K562 (cell line): ENCODE measurements around the gene ACKR3. TPM values are rescaled to one million over a fixed set of nuclear protein-coding genes. Genes with fewer than 3 reads are reported as not detected.

Experiments
- ATAC-seq: fragments of 200-7000 bp; cut with Tn5 transposase; 3 replicates; pipeline ENCODE4 v1.9.1; 2020; ENCODE audit warnings: moderate library complexity
- BruUV-seq: library from RNA; stranded (reverse); fragments of 400-500 nt; replicated peaks from 2 replicates; lab custom pipeline; 2021; lab: Mats Ljungman, UMichigan
- CTCF ChIA-PET: fragments of 300-600 bp; formaldehyde crosslinking; extraction: SDS; loops from one replicate; lab custom pipeline; 2021; ENCODE audit warnings: low intra/inter-chr PET ratio; lab: Yijun Ruan, JAX
- POLR2A ChIA-PET: fragments of 300-600, 350-650 bp; sonication (Branson Sonifier 250); formaldehyde crosslinking; extraction: SDS; loops from one replicate; lab custom pipeline; 2021; ENCODE audit warnings: antibody characterized with exemption, inconsistent platforms; lab: Yijun Ruan, JAX
- DNase-seq, 4 experiments: peaks; one replicate each; pipeline versions ENCODE4 v3.0.0 to v3.0.0-alpha.2; 2011 to 2018; ENCODE audit warnings: low spot score in 3 of 4, mixed read lengths in 3 of 4; ENCODE audit errors: extremely low read depth in 1 of 4
- FAIRE-seq: peaks from 2 replicates; lab custom pipeline; 2011; peaks lifted over from hg19 to GRCh38; lab: Jason Lieb, UNC
- H2AFZ ChIP-seq: 2 replicates; pipeline ENCODE4 v1.6.0; 2011; ENCODE audit warnings: low read depth, low read length, control low read depth, inconsistent platforms
- H3K27ac ChIP-seq: fragments of 200-600 bp; 3 replicates; pipeline ENCODE4 v1.8.0; 2011; ENCODE audit warnings: low read depth, mild to moderate bottlenecking, control low read depth, inconsistent platforms, low read length, moderate library complexity, mixed read lengths; ENCODE audit errors: extremely low read depth
- H3K27me3 ChIP-seq, 2 experiments: fragments of 300-600 bp in 1 of 2; 2 replicates in 1 of 2; 3 replicates in 1 of 2; pipeline versions ENCODE4 v1.6.0 to v1.8.0; 2011; ENCODE audit warnings: inconsistent platforms in 2 of 2, low read length in 2 of 2, mild to moderate bottlenecking in 1 of 2, mixed read lengths in 1 of 2, moderate library complexity in 1 of 2; ENCODE audit not compliant: control insufficient read depth in 2 of 2, insufficient read depth in 2 of 2
- H3K36me3 ChIP-seq: fragments of 300-600 bp; 3 replicates; pipeline ENCODE4 v1.8.0; 2011; ENCODE audit warnings: mild to moderate bottlenecking, low read length, inconsistent platforms; ENCODE audit not compliant: control insufficient read depth, insufficient read depth
- H3K4me1 ChIP-seq, 2 experiments: fragments of 200-600 bp in 1 of 2; replicated peaks in 1 of 2; 2 replicates in 1 of 2; 3 replicates in 1 of 2; pipeline versions ENCODE4 v1.5.1 to v1.8.0; 2011; ENCODE audit warnings: inconsistent platforms in 2 of 2, low read length in 2 of 2, mild to moderate bottlenecking in 1 of 2, mixed read lengths in 1 of 2, moderate library complexity in 1 of 2; ENCODE audit not compliant: control insufficient read depth in 2 of 2, insufficient read depth in 2 of 2
- H3K4me2 ChIP-seq: 2 replicates; pipeline ENCODE4 v1.6.1; 2011; ENCODE audit warnings: low read length, control low read depth, inconsistent platforms, mixed read lengths; ENCODE audit not compliant: insufficient read depth
- H3K4me3 ChIP-seq: fragments of 200-600 bp; sonication (generic), shearing (Covaris generic); 2 replicates; pipeline ENCODE4 v1.5.1; 2016; ENCODE audit warnings: control low read depth, inconsistent platforms
- H3K79me2 ChIP-seq: fragments of 200-600 bp; 3 replicates; pipeline ENCODE4 v1.8.0; 2011; ENCODE audit warnings: low read length, inconsistent platforms; ENCODE audit not compliant: control insufficient read depth, insufficient read depth
- H3K9ac ChIP-seq, 2 experiments: 2 replicates each; pipeline versions ENCODE4 v1.6.0 to v1.6.1; 2011; ENCODE audit warnings: low read depth in 2 of 2, low read length in 2 of 2, control low read depth in 1 of 2, inconsistent platforms in 1 of 2, mild to moderate bottlenecking in 1 of 2, mixed read lengths in 1 of 2; ENCODE audit not compliant: insufficient read depth in 1 of 2
- H3K9me1 ChIP-seq: one replicate; pipeline ENCODE4 v1.6.0; 2011; ENCODE audit warnings: inconsistent platforms, mild to moderate bottlenecking, low read length, moderate library complexity; ENCODE audit not compliant: control insufficient read depth, insufficient read depth
- H3K9me3 ChIP-seq: replicated peaks from 2 replicates; pipeline ENCODE4 v1.5.1; 2011; ENCODE audit warnings: low read depth, low read length, inconsistent platforms; ENCODE audit not compliant: control insufficient read depth, insufficient read depth
- H4K20me1 ChIP-seq: replicated peaks from 2 replicates; pipeline ENCODE4 v1.6.1; 2011; ENCODE audit warnings: low read length, inconsistent platforms, mixed read lengths; ENCODE audit not compliant: control insufficient read depth, insufficient read depth
- RNF2 ChIP-seq: sonication (generic); IDR thresholded peaks from 2 replicates; pipeline ENCODE4 v1.6.1; 2016
- ZNF282 ChIP-seq: sonication (generic); formaldehyde crosslinking; IDR thresholded peaks from 2 replicates; pipeline ENCODE4 v1.8.1; 2023; ENCODE audit warnings: missing genetic modification reagents
- ZNF668 ChIP-seq: fragments of 250-450 bp; sonication (Bioruptor Pico); IDR thresholded peaks from 2 replicates; pipeline ENCODE4 v1.8.0; 2022; ENCODE audit warnings: mild to moderate bottlenecking, inconsistent platforms
- ZNF79 ChIP-seq: fragments of 250-450 bp; sonication (Bioruptor Pico); IDR thresholded peaks from 2 replicates; pipeline ENCODE4 v1.4.0; 2020; ENCODE audit warnings: low read depth, mild to moderate bottlenecking, moderate library complexity
- WGBS: fragments of 100-300 bp; shearing (Covaris generic); methylation state at CpG from one replicate; pipeline ENCODE4 v1.1.6; 2016; ENCODE audit warnings: low coverage, mixed read lengths; ENCODE audit not compliant: insufficient coverage; ENCODE audit errors: missing lambda C conversion rate; 5-methylcytosine and 5-hydroxymethylcytosine counted together
- in situ Hi-C: fragments of 300-500 bp; cut with MboI; formaldehyde crosslinking; loops from 4 replicates; pipeline ENCODE4 v1.15.0; 2018; ENCODE audit warnings: inconsistent platforms, mixed read lengths
- intact Hi-C: fragments of 100-400 bp; cut with micrococcal nuclease; formaldehyde crosslinking; loops from 2 replicates; pipeline ENCODE4 v1.14.2; 2022
- polyA plus RNA-seq, 8 experiments: library from polyadenylated mRNA; depleted of rRNA in 4 of 8; stranded (reverse) in 5 of 8; unstranded in 3 of 8; fragments of >200 nt; fragmentation: Nextera tagmentation in 2 of 8; fragmentation: Illumina TruSeq in 1 of 8; extraction: Ambion mirVana in 2 of 8; extraction: Trizol in 1 of 8; gene quantifications; 2 replicates each; pipeline versions ENCODE4 v1.2.1 to v1.2.3, GENCODE V29; 2011 to 2014; ENCODE audit warnings: inconsistent platforms in 1 of 8, missing spikeins in 1 of 8
- total RNA-seq, 7 experiments: library from RNA; depleted of rRNA in 6 of 7; stranded (reverse); fragments of >200 nt in 6 of 7; fragmentation: Illumina TruSeq in 2 of 7; extraction: Trizol in 2 of 7; gene quantifications; 2 replicates each; pipeline versions ENCODE4 v1.2.1 to v1.2.3, GENCODE V29; 2011 to 2021; ENCODE audit warnings: low replicate concordance in 1 of 7
- TF ChIP-seq, protein P1 (sequence below): fragments of 250-450 bp; sonication (Bioruptor Pico); IDR thresholded peaks from 2 replicates; pipeline ENCODE4 v1.5.0; 2021; ENCODE audit warnings: mild to moderate bottlenecking, borderline replicate concordance
- TF ChIP-seq, protein P2 (sequence below): fragments of 250-450 bp; sonication (Bioruptor Pico); IDR thresholded peaks from 2 replicates; pipeline ENCODE4 v1.8.0; 2022; ENCODE audit warnings: moderate library complexity, mild to moderate bottlenecking, inconsistent platforms

The ACKR3 gene
- total and polyA plus RNA-seq, 9 of the 15 experiments (the other 6 are each of a cell fraction or from before 2014, with no cell fraction given) = 0.07 TPM; not detected in 8

DNA sequence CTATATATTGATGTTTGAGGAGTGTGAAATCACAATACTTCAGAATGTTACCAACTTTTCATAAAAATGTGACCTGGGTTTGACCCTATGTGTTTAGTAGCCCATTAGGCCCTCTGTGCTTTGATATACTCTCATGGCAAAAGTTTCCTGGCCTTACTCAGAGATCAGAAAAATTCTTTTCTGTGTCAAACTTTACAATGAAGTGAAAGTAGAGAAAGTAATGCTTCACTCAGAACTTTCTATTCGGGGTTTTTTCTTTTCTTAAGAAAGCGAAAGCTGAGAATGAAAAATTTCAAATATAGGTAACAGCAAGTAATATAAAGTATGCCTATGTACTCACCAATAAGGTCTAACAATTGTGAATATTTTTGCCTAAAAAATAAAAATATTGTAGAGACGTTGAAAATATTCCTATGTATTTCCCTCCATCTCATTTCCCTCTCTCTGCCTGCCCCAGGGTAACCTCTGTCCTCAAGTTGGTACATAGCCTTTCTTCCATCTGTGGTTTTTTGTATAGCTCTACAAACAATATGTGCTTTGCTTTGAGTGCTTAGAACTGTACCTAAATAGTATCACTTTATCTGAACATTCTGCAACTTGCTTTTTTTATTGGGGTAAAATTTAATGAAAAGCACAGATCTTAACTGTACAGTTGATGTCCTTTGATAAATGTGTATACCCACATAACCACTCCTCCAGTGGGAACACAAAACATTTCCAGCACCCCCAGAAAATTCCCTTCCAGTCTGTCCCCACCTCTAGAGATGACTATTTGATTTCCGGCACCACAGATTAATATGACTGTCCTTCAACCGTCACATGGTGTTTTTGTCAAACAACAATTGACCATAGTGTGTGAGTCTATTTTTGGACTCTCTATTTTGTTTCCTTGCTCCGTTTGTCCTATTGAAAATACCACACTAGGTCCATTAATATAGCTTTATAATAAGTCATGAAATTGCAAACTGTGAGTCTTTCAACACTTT, 10.3 kb upstream of the ACKR3 start:
- POLR2A ChIA-PET = no interaction called here
- TF ChIP-seq, protein P1, sequence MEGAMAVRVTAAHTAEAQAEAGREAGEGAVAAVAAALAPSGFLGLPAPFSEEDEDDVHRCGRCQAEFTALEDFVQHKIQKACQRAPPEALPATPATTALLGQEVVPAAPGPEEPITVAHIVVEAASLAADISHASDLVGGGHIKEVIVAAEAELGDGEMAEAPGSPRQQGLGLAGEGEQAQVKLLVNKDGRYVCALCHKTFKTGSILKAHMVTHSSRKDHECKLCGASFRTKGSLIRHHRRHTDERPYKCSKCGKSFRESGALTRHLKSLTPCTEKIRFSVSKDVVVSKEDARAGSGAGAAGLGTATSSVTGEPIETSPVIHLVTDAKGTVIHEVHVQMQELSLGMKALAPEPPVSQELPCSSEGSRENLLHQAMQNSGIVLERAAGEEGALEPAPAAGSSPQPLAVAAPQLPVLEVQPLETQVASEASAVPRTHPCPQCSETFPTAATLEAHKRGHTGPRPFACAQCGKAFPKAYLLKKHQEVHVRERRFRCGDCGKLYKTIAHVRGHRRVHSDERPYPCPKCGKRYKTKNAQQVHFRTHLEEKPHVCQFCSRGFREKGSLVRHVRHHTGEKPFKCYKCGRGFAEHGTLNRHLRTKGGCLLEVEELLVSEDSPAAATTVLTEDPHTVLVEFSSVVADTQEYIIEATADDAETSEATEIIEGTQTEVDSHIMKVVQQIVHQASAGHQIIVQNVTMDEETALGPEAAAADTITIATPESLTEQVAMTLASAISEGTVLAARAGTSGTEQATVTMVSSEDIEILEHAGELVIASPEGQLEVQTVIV (CRISPR knock-in tag) = no peak
- no peak for TF ChIP-seq RNF2
- TF ChIP-seq, protein P2, sequence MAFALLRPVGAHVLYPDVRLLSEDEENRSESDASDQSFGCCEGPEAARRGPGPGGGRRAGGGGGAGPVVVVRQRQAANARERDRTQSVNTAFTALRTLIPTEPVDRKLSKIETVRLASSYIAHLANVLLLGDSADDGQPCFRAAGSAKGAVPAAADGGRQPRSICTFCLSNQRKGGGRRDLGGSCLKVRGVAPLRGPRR = no peak
- TF ChIP-seq ZNF668 (CRISPR knock-in tag) = no peak
- TF ChIP-seq ZNF282 (CRISPR knock-in tag) = no peak
- TF ChIP-seq ZNF79 = no peak
- Histone ChIP-seq H3K27ac (no peak overlapping the region), H3K9me3 (no peaks in the 10 kb centered on the region), H4K20me1 (no peaks in the 10 kb centered on the region), H3K4me3 (no peak overlapping the region), H3K9ac (no peak overlapping the region), H3K27me3 (no peaks in the 10 kb centered on the region; a peak in 1 of 5 replicates), H2AFZ (no peak overlapping the region), H3K9me1 (no peaks in the 10 kb centered on the region), H3K4me1 (no peaks in the 10 kb centered on the region), H3K79me2 (no peaks in the 10 kb centered on the region), H3K4me2 (no peak overlapping the region), H3K36me3 (no peaks in the 10 kb centered on the region)
- no TSS peak for BruUV-seq
- DNase-seq = no peak
- no peak for FAIRE-seq
- ATAC-seq = no peak
- in situ Hi-C loops = no loop called here
- CTCF ChIA-PET = no interaction called here
- intact Hi-C loops = no loop called here
- WGBS = 4% methylated on average over 5 of the region's 6 CpGs
